Measurements from ENCODE around the gene EFNB3.

Gene EFNB3

GRCh38 chr17:7754656-7755055 is 49.7 kb downstream of the EFNB3 start (continued):
- TF ChIP-seq HIC1 (tag by site-specific recombination; IDR thresholded peaks at IDR 0.05) (no peak), KLF17 (tag by site-specific recombination; IDR thresholded peaks at IDR 0.05) (no peak), ZNF777 (tag by site-specific recombination; IDR thresholded peaks at IDR 0.05; ENCODE audit: borderline replicate concordance) (no peak), ZNF175 (tag by site-specific recombination; IDR thresholded peaks at IDR 0.05) (no peak)

DNA sequence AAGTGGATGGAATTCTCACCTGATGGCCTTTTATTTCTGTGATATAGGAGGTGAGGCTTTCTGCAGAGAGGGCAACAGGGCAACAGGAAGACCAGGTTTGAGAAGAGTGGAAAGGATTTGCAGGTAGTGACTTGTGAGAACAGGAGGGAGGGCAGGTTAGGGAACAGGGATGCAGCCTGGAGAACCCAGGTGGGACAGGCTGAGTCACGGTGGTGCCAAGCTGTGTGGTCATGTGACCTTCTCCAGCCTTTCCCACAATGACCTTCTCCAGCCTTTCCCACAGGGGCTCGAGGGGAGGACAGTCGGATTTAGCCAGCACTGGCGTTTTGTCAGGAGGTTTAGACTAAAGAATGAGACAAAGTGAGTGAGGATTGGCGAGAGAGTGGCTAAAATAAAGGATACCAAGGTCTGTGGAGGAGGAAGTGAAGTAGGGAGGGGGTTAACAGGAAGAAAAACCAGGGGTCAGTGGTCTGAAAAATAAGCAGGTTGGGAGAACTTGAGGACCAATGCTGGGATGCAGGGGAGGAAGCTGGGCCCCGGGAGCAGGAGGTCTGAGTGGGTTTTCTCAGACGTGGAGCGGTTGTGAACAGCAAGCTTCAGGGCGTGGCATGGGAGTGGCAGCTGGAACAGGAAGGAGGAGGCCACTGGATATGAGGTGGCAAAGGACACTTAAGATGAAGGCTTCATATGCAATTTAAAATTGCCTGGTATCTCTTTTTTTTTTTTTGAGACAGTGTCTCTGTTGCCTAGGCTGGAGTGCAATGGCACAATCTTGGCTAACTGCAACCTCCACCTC is 50.3 kb downstream of the EFNB3 start:
- no peaks in the 10 kb centered on the region for H3K9me3 ChIP-seq (ENCODE audit: control insufficient read depth, insufficient read depth, low read depth, low read length)
- H3K4me1 ChIP-seq (ENCODE audit: control insufficient read depth, insufficient read depth, low read length), result no peaks in the 10 kb centered on the region
- no peak overlapping the region for H3K4me3 ChIP-seq (ENCODE audit: low read depth, low read length)
- H3K27ac ChIP-seq (ENCODE audit: extremely low read depth, low read depth, low read length), result no peak overlapping the region
- POLR2A ChIA-PET, result no interaction called here
- TF ChIP-seq ZNF146 (tag by site-specific recombination; IDR thresholded peaks at IDR 0.05) (no peak), ZSCAN30 (tag by site-specific recombination; IDR thresholded peaks at IDR 0.05) (no peak), ZNF658 (tag by site-specific recombination; IDR thresholded peaks at IDR 0.05) (no peak), ATF2 (tag by site-specific recombination; IDR thresholded peaks at IDR 0.05; ENCODE audit: low read depth) (no peak), BCL11B (tag by site-specific recombination; IDR thresholded peaks at IDR 0.05; ENCODE audit: low read depth) (no peak), KLF9 (tag by site-specific recombination; IDR thresholded peaks at IDR 0.05; ENCODE audit: low read depth) (0 out of 2 replicates have a peak, but pooled peaks have one; percentile 29), KLF1 (tag by site-specific recombination; IDR thresholded peaks at IDR 0.05) (0 out of 2 replicates have a peak, but pooled peaks have one; percentile 37)
- TF ChIP-seq, protein P1, sequence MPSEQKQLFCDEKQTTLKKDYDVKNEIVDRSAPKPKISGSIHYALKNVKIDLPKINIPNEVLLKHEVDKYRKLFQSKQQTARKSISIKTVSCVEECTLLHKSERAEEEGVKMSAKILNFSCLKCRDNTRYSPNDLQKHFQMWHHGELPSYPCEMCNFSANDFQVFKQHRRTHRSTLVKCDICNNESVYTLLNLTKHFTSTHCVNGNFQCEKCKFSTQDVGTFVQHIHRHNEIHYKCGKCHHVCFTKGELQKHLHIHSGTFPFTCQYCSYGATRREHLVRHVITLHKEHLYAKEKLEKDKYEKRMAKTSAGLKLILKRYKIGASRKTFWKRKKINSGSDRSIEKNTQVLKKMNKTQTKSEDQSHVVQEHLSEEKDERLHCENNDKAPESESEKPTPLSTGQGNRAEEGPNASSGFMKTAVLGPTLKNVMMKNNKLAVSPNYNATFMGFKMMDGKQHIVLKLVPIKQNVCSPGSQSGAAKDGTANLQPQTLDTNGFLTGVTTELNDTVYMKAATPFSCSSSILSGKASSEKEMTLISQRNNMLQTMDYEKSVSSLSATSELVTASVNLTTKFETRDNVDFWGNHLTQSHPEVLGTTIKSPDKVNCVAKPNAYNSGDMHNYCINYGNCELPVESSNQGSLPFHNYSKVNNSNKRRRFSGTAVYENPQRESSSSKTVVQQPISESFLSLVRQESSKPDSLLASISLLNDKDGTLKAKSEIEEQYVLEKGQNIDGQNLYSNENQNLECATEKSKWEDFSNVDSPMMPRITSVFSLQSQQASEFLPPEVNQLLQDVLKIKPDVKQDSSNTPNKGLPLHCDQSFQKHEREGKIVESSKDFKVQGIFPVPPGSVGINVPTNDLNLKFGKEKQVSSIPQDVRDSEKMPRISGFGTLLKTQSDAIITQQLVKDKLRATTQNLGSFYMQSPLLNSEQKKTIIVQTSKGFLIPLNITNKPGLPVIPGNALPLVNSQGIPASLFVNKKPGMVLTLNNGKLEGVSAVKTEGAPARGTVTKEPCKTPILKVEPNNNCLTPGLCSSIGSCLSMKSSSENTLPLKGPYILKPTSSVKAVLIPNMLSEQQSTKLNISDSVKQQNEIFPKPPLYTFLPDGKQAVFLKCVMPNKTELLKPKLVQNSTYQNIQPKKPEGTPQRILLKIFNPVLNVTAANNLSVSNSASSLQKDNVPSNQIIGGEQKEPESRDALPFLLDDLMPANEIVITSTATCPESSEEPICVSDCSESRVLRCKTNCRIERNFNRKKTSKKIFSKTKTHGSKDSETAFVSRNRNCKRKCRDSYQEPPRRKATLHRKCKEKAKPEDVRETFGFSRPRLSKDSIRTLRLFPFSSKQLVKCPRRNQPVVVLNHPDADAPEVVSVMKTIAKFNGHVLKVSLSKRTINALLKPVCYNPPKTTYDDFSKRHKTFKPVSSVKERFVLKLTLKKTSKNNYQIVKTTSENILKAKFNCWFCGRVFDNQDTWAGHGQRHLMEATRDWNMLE (tag by site-specific recombination; conservative IDR thresholded peaks at IDR 0.05; ENCODE audit: low read depth), result no peak
- CTCF ChIA-PET, result interaction anchor here (0.6 to 4.0 kb wide), 5 partner anchors 11 to 764 kb away, joined by 3 to 20 read pairs (median 3); no protein-coding TSS in a partner anchor
- H3K36me3 ChIP-seq (ENCODE audit: control insufficient read depth in 2 of 2, insufficient read depth in 1 of 2, low read length in 2 of 2), result no peaks in the 10 kb centered on the region

All from HEK293 (cell line).